HEK293 (cell line): ENCODE data around the gene CLASP1.

ENCODE experiments used
- CTCF ChIA-PET: fragments of 350-600 bp; formaldehyde crosslinking; extraction: SDS; loops from one replicate; lab custom pipeline; 2021; ENCODE audit warnings: antibody characterized with exemption; lab: Yijun Ruan, JAX
- POLR2A ChIA-PET: fragments of 300-600 bp; formaldehyde crosslinking; extraction: SDS; loops from one replicate; lab custom pipeline; 2020; ENCODE audit warnings: antibody characterized with exemption, inconsistent platforms; lab: Yijun Ruan, JAX
- H3K27ac ChIP-seq: fragments of 200-500 bp; sonication (Bioruptor generic); 2 replicates; pipeline ENCODE4 v1.5.1; 2014; ENCODE audit warnings: low read depth, low read length, control low read depth, inconsistent platforms; ENCODE audit errors: extremely low read depth
- H3K36me3 ChIP-seq, 2 experiments: fragments of 200-500 bp in 1 of 2; sonication (Bioruptor generic) in 1 of 2; 1 replicate in 1 of 2; 2 replicates in 1 of 2; pipeline ENCODE4 v1.5.1; 2014 to 2017; ENCODE audit warnings: inconsistent platforms in 2 of 2, low read length in 2 of 2; ENCODE audit not compliant: control insufficient read depth in 2 of 2, insufficient read depth in 1 of 2
- H3K4me1 ChIP-seq: fragments of 200-500 bp; sonication (Bioruptor generic); 2 replicates; pipeline ENCODE4 v1.5.1; 2014; ENCODE audit warnings: mild to moderate bottlenecking, low read length, inconsistent platforms; ENCODE audit not compliant: control insufficient read depth, insufficient read depth
- H3K4me3 ChIP-seq: 2 replicates; pipeline ENCODE4 v1.5.1; 2011; ENCODE audit warnings: low read depth, mild to moderate bottlenecking, control low read depth, low read length, moderate library complexity
- H3K9me3 ChIP-seq: fragments of 200-500 bp; sonication (Bioruptor generic); 2 replicates; pipeline ENCODE4 v1.5.1; 2014; ENCODE audit warnings: low read depth, low read length, inconsistent platforms; ENCODE audit not compliant: control insufficient read depth, insufficient read depth
- GFI1B ChIP-seq: fragments of 450-650 bp; formaldehyde crosslinking; IDR thresholded peaks from 2 replicates; pipeline ENCODE4 v1.5.1; 2016; ENCODE audit warnings: missing biosample characterization, missing genetic modification characterization
- GLI2 ChIP-seq: fragments of 450-650 bp; formaldehyde crosslinking; IDR thresholded peaks from 2 replicates; pipeline ENCODE4; 2017; ENCODE audit warnings: missing biosample characterization, missing genetic modification characterization, low read depth, borderline replicate concordance
- PBX3 ChIP-seq: sonication (generic); formaldehyde crosslinking; IDR thresholded peaks from 2 replicates; pipeline ENCODE4 v1.8.1; 2022; ENCODE audit warnings: mild to moderate bottlenecking, moderate library complexity, missing genetic modification reagents
- PRDM2 ChIP-seq: fragments of 450-650 bp; formaldehyde crosslinking; IDR thresholded peaks from 2 replicates; pipeline ENCODE4 v1.5.1; 2016; ENCODE audit warnings: missing biosample characterization, missing genetic modification characterization, borderline replicate concordance
- ZNF274 ChIP-seq, 2 experiments: fragments of 200-500 bp in 1 of 2; fragments of 450-650 bp in 1 of 2; sonication (Bioruptor generic) in 1 of 2; formaldehyde crosslinking in 1 of 2; IDR thresholded peaks; 2 replicates each; pipeline versions ENCODE4 v1.5.1 to v1.6.1; 2014 to 2016; ENCODE audit warnings: borderline replicate concordance in 1 of 2, inconsistent platforms in 1 of 2, low read length in 1 of 2, missing biosample characterization in 1 of 2, missing genetic modification characterization in 1 of 2
- ZNF426 ChIP-seq: fragments of 450-650 bp; formaldehyde crosslinking; IDR thresholded peaks from 2 replicates; pipeline ENCODE4 v1.5.1; 2017; ENCODE audit warnings: missing biosample characterization, missing genetic modification characterization, mild to moderate bottlenecking, inconsistent platforms, moderate library complexity
- ZNF548 ChIP-seq: fragments of 450-650 bp; formaldehyde crosslinking; IDR thresholded peaks from 2 replicates; pipeline ENCODE4 v1.5.1; 2016; ENCODE audit warnings: missing biosample characterization, missing genetic modification characterization
- ZNF645 ChIP-seq: fragments of 450-650 bp; formaldehyde crosslinking; IDR thresholded peaks from 2 replicates; pipeline ENCODE4; 2016; ENCODE audit warnings: missing biosample characterization, missing genetic modification characterization
- ZNF747 ChIP-seq: fragments of 450-650 bp; formaldehyde crosslinking; IDR thresholded peaks from 2 replicates; pipeline ENCODE4 v1.5.1; 2016; ENCODE audit warnings: missing biosample characterization, missing genetic modification characterization
- ZNF785 ChIP-seq: fragments of 450-650 bp; formaldehyde crosslinking; IDR thresholded peaks from 2 replicates; pipeline ENCODE4 v1.5.1; 2016; ENCODE audit warnings: missing biosample characterization, missing genetic modification characterization
- ZNF843 ChIP-seq: fragments of 450-650 bp; formaldehyde crosslinking; IDR thresholded peaks from 2 replicates; pipeline ENCODE4 v1.5.1; 2016; ENCODE audit warnings: missing biosample characterization, missing genetic modification characterization
- TF ChIP-seq, protein P1 (sequence below): fragments of 450-650 bp; formaldehyde crosslinking; IDR thresholded peaks from 2 replicates; pipeline ENCODE4 v1.5.1; 2016; ENCODE audit warnings: missing biosample characterization, missing genetic modification characterization
- TF ChIP-seq, protein P2 (sequence below): fragments of 450-650 bp; formaldehyde crosslinking; optimal IDR thresholded peaks from 2 replicates; pipeline ENCODE3; 2016; ENCODE audit warnings: missing biosample characterization, mild to moderate bottlenecking, missing genetic modification characterization
- TF ChIP-seq, protein P3 (sequence below): fragments of 450-650 bp; formaldehyde crosslinking; IDR thresholded peaks from 2 replicates; pipeline ENCODE4 v1.5.1; 2016; ENCODE audit warnings: missing biosample characterization, missing genetic modification characterization
- TF ChIP-seq, protein P4 (sequence below): fragments of 450-650 bp; formaldehyde crosslinking; conservative IDR thresholded peaks from 2 replicates; pipeline ENCODE4 v1.5.1; 2016; ENCODE audit warnings: low read depth, missing biosample characterization, missing genetic modification characterization

CLASP1 gene

GRCh38 chr2:121326628-121327027 lies 322.6 kb downstream of the CLASP1 start (continued):
- TF ChIP-seq PBX3 (no peak), ZNF426 (tag by site-specific recombination) (no peak), ZNF747 (tag by site-specific recombination) (no peak), PRDM2 (tag by site-specific recombination) (no peak), ZNF843 (tag by site-specific recombination) (no peak), ZNF785 (no peak)
- TF ChIP-seq, all 188 proteins: peak for 0

GRCh38 chr2:121324601-121325000 lies 324.7 kb downstream of the CLASP1 start:
- CTCF ChIA-PET, result interaction anchor here (0.6 to 3.0 kb wide), 4 partner anchors 31 to 229 kb away, joined by 3 to 17 read pairs (median 4); no protein-coding TSS in a partner anchor
- H3K4me3 ChIP-seq, result no peak overlapping the region
- TF ChIP-seq, protein P1, sequence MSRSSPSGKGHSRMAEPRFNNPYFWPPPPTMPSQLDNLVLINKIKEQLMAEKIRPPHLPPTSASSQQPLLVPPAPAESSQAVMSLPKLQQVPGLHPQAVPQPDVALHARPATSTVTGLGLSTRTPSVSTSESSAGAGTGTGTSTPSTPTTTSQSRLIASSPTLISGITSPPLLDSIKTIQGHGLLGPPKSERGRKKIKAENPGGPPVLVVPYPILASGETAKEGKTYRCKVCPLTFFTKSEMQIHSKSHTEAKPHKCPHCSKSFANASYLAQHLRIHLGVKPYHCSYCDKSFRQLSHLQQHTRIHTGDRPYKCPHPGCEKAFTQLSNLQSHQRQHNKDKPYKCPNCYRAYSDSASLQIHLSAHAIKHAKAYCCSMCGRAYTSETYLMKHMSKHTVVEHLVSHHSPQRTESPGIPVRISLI, result no peak
- TF ChIP-seq ZNF548 (tag by site-specific recombination) (no peak), GLI2 (tag by site-specific recombination) (no peak)
- TF ChIP-seq, protein P2, sequence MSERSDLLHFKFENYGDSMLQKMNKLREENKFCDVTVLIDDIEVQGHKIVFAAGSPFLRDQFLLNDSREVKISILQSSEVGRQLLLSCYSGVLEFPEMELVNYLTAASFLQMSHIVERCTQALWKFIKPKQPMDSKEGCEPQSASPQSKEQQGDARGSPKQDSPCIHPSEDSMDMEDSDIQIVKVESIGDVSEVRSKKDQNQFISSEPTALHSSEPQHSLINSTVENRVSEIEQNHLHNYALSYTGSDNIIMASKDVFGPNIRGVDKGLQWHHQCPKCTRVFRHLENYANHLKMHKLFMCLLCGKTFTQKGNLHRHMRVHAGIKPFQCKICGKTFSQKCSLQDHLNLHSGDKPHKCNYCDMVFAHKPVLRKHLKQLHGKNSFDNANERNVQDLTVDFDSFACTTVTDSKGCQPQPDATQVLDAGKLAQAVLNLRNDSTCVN (tag by site-specific recombination), result no peak
- H3K27ac ChIP-seq, result no peak overlapping the region
- H3K36me3 ChIP-seq, result no peaks in the 10 kb centered on the region
- POLR2A ChIA-PET, result no interaction called here
- no peaks in the 10 kb centered on the region for H3K9me3 ChIP-seq
- no peaks in the 10 kb centered on the region for H3K4me1 ChIP-seq

DNA sequence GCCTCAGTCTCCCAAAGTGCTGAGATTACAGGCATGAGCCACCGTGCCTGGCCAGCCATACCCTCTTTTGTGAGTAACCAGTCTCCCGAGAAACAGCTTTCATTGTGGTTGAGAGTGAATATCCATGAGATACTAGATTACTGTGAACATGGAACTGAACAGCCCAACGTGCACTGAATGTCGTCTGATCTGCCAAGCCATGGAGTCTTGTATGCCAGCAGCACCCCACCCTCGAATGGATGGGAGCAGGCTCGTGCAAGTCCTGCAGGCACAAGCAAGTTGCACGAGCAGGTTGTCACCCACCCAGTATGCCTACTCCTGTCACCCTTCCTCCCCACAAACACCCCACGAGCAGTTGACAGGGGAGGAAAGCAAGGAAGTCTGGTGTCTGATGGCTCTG lies 327.8 kb downstream of the CLASP1 start:
- POLR2A ChIA-PET, result no interaction called here
- no peak overlapping the region for H3K4me3 ChIP-seq
- H3K27ac ChIP-seq, result no peak overlapping the region
- no peaks in the 10 kb centered on the region for H3K36me3 ChIP-seq
- no peaks in the 10 kb centered on the region for H3K9me3 ChIP-seq
- CTCF ChIA-PET, result interaction anchor here (0.6 to 3.0 kb wide), 3 partner anchors 38 to 576 kb away, joined by 3 to 17 read pairs (median 4); no protein-coding TSS in a partner anchor
- no peaks in the 10 kb centered on the region for H3K4me1 ChIP-seq
- TF ChIP-seq ZNF274 (IDR thresholded peaks at IDR 0.05; ENCODE audit: low read length) (no peak), ZNF274 (tag by site-specific recombination; IDR thresholded peaks at IDR 0.05; ENCODE audit: borderline replicate concordance) (no peak), ZNF645 (tag by site-specific recombination) (no peak), GFI1B (tag by site-specific recombination) (no peak)
- TF ChIP-seq, protein P3, sequence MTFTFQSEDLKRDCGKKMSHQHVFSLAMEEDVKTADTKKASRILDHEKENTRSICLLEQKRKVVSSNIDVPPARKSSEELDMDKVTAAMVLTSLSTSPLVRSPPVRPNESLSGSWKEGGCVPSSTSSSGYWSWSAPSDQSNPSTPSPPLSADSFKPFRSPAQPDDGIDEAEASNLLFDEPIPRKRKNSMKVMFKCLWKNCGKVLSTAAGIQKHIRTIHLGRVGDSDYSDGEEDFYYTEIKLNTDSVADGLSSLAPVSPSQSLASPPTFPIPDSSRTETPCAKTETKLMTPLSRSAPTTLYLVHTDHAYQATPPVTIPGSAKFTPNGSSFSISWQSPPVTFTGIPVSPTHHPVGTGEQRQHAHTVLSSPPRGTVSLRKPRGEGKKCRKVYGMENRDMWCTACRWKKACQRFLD (tag by site-specific recombination), result no peak
- TF ChIP-seq, protein P4, sequence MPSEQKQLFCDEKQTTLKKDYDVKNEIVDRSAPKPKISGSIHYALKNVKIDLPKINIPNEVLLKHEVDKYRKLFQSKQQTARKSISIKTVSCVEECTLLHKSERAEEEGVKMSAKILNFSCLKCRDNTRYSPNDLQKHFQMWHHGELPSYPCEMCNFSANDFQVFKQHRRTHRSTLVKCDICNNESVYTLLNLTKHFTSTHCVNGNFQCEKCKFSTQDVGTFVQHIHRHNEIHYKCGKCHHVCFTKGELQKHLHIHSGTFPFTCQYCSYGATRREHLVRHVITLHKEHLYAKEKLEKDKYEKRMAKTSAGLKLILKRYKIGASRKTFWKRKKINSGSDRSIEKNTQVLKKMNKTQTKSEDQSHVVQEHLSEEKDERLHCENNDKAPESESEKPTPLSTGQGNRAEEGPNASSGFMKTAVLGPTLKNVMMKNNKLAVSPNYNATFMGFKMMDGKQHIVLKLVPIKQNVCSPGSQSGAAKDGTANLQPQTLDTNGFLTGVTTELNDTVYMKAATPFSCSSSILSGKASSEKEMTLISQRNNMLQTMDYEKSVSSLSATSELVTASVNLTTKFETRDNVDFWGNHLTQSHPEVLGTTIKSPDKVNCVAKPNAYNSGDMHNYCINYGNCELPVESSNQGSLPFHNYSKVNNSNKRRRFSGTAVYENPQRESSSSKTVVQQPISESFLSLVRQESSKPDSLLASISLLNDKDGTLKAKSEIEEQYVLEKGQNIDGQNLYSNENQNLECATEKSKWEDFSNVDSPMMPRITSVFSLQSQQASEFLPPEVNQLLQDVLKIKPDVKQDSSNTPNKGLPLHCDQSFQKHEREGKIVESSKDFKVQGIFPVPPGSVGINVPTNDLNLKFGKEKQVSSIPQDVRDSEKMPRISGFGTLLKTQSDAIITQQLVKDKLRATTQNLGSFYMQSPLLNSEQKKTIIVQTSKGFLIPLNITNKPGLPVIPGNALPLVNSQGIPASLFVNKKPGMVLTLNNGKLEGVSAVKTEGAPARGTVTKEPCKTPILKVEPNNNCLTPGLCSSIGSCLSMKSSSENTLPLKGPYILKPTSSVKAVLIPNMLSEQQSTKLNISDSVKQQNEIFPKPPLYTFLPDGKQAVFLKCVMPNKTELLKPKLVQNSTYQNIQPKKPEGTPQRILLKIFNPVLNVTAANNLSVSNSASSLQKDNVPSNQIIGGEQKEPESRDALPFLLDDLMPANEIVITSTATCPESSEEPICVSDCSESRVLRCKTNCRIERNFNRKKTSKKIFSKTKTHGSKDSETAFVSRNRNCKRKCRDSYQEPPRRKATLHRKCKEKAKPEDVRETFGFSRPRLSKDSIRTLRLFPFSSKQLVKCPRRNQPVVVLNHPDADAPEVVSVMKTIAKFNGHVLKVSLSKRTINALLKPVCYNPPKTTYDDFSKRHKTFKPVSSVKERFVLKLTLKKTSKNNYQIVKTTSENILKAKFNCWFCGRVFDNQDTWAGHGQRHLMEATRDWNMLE (tag by site-specific recombination), result no peak
